OCI-LY7 (cell line): Measurements from ENCODE around the gene NAGLU.

Source experiments
- CTCF ChIP-seq: fragments of 200-600 bp; sonication (generic); conservative IDR thresholded peaks from 2 replicates; pipeline ENCODE4 v1.5.1; 2014; ENCODE audit warnings: mild to moderate bottlenecking, antibody characterized with exemption, low read length, moderate library complexity, mixed read lengths
- EZH2phosphoT487 ChIP-seq: fragments of 200-600 bp; sonication (generic); IDR thresholded peaks from 2 replicates; pipeline ENCODE4 v1.6.1; 2018; ENCODE audit warnings: low read depth, borderline replicate concordance, mild to moderate bottlenecking, mixed run types, antibody characterized with exemption, low read length, moderate library complexity, mixed read lengths

- TF ChIP-seq CTCF (no peak), EZH2phosphoT487 (no peak)
Measured at GRCh38 chr17:42574463-42574862, 38.4 kb downstream of the NAGLU start.
